Measurements from ENCODE around the gene MCOLN1.

DNA sequence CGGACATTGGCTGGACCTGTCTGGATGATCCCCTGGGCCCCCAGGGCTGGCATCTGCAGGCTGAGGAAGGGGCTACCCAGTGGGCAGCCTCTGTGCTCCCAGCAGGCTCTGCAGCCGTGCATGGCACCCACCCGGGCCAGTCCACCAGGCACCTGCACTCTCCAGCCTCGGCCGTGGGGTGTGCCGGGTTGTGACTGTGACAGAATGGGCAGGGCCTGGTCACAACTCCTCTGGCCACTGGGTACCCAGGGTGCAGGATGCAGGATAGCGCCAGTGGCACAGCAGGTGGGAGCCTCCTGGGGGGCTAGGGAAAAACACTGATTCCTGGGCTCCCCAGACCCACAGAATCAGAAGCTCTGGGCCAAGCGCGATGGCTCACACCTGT is 43.6 kb upstream of the MCOLN1 start:
- TF ChIP-seq EZH2 (IDR thresholded peaks at IDR 0.05; ENCODE audit: borderline replicate concordance, low read depth, low read length, severe bottlenecking) (no peak), POLR2AphosphoS5 (IDR thresholded peaks at IDR 0.05; ENCODE audit: insufficient read depth, low read depth, low read length) (no peak)
